GM19238 (cell line): ENCODE measurements around the gene GRID2.

Experiments
- DNase-seq: peaks from one replicate; pipeline ENCODE4 v3.0.0; 2011; ENCODE audit warnings: low spot score; ENCODE audit not compliant: insufficient read length

GRID2 gene

DNA sequence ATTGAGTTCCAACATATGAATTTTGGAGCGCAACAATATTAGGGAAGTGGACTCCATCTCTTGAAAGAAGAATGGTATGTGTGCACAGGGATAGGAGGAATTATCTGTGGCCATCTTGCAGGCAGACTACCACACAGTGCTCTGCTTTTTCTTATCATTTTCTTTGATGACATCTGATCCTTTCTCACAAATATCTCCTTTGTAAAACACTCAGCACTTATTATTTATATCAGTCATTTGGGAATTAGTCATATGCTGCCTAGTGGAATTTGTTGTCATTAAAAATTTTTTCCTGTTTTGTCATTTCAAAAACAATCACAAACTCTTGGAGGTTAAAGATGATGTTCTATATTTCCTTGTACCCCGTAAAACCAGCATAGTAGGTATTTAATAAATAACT is 1080.5 kb downstream of the GRID2 start:
- DNase-seq, result no peak

DNA sequence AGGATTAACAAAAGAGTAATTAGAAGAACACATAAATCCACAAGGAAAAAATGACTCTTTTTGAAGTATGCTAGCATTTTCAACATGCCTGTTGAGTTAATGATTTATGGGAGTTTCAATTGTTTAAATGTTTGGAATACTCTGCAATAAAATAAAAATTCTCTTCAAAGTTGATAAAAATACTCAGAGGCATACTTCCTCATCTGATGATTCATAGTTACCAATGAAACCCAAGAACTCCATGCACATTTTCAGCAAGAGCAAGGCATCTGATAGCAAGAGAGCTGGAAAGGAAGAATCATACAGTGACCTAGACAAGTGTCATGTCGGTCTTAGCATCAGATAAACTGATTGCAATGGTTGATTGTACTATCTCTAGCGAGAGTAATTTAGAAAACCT is 1081.1 kb downstream of the GRID2 start:
- DNase-seq, result no peak

DNA sequence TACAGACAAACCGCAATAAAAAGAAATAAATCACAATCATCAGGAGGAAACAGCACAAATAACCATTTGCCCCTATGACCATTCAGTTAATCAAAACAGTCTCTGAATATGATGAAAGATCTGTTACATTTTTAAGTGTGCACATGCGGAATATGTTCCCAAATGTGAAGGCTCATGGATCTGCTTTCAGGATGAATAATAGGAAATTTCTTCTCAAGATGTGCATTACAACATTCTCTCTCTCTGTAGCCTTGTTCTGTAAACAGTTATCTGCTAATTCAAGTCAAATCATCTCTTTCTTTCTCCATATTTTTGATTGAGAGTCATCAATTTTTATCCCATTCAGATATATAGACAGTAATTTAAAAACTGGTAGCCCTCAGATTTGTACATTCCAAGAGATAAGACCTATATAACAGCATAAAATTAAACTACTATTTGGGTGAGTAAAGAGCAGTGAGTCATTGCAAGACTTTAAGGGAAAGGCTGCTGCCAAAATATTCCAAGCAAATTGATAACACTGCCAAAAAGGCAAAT is 1090.8 kb downstream of the GRID2 start:
- no peak for DNase-seq

DNA sequence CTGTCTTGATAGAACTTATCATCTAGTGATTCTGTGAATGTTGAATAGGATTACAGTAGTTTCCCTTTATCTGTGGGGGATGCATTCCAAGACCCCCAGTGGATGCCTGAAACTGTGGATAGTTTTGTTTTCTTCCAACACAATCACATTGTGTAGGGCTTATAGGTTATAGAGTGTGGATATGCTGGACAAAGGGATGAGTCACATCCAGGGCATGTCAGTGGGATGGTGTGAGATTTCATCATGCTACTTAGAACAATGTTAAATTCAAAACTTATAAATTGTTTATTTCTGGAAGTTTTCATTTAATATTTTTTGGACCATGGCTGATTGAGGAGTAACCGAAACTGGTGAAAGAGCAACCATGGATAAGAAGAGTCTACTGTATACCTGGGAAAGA is 1092.5 kb downstream of the GRID2 start:
- DNase-seq, result no peak

DNA sequence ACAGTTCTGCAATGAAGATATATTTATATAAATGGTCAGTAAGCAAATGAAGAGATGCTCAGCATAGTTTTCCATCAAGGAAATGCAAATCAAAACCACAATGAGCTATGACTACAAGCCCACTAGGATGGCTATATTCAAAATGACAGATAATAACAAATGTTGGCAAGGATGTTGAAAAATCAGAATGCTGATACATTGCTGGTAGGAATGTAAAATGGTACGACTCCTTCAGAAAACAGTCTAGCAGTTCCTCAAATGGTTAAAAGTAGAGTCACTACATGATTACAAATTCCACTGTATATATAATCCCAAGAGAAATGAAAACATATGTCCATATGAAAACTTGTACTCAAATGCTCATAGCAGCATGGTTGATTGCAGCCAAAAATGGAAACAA is 1099.8 kb downstream of the GRID2 start:
- DNase-seq, result no peak

DNA sequence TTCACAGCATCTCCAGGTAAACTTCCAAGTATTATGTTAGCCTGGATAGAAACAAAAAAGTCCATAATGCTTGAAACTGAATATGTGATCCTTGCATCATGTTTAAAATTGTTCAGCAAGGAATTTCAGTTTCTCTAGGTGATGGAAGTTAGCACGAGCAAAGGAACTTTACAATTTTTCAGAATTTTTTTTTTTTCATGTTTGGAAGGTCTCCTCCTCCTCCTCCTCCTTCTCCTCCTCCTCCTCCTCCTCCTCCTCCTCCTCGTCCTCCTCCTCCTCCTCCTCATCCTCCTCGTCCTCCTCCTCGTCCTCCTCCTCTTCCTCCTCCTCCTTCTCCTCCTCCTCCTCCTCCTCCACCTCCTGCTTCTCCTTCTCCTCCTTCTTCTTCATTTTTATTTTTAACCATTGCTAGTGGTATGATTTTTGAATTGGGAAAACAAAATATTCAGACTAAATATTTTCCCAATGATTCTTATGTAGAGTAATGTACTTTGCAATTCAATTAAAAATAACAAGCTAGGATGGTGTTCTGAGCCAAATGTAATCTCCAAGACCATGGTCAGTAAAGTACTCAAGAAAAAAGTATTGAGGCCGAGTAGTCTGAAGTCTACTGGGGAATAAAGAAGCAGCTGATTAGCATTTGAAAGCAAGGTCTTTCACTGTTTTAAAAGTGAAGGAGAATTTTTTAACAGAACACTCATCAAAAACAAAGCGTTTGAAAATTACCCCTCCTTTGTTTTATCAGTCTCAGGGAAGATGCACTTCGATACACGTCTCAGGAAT is 1103.9 kb downstream of the GRID2 start:
- DNase-seq, result no peak

DNA sequence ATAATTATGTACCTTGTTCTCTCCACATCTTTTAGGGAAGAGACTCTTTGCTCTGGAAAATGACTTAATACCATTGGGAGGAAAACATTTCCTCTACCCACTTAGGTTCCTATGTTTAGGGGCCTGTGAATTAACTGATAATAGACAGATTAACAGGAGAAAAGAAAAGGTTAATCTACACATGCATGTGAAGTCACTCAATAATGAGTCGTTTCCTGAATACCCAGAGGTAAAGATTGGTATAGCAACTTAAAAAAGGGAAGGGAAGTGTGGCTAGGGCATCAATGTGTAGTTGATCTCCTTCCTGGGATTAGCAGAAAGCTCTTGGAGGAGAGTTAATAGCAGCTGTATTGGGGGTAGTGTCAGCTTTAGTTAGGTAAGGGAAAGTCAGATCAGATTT is 1105.3 kb downstream of the GRID2 start:
- no peak for DNase-seq

DNA sequence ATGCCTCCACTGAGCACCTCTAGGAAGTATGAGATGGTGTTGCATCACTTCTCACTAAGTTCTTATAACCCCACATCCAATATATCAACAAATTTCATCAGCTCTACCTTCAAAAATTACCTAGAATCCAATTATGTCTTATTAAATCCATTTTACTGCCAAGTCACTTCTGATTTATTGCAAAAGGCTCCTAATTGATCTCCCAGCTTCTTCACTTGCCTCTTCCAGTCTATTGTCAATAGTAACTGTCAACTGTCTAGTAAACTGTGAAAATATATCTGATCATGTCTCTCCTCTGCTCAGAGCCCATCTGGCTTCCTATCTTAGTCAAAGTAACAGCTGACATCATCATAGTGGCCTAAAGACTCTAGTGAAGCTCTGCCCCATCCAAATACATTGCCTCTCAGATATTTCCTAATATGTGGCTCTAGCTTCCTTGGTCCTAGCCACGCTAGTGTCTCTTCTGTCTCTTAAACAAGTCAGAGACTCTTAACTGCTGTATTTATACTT is 1110.3 kb downstream of the GRID2 start:
- no peak for DNase-seq

DNA sequence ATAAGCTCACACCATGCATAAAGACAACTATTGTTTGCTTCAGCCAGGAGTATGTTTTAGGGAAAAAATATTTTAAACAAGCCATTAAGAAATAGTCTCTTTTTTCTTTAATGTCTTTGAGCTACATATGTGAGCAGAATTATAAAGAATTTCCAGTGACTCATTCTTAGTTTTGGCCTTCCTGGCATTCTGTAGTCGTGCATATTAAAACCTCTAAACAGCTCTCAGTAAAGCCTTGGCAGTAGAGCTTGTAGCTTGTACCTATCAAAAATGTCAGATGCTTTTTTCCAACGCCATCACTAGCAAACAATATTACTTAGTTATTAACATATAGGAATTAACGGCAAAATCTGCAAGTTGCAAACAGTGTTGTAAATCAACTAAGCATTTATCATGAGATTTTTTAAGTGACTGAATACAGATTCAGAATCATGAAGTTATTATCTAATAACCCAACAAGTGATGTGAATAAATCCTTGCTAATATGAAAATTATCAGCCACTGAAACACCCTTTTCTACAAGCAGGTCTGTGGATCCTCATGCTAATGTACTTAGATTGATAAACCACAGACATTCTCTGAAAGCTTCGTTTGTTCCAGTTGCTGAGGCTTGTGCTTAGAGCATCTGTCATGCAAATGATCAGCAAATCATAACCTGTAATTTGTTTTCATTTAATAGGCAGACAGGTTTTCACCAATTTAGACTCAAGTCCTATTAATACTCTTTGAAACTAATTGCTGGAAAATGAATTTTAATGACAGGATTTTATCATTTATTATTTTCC is 1112.8 kb downstream of the GRID2 start:
- no peak for DNase-seq

DNA sequence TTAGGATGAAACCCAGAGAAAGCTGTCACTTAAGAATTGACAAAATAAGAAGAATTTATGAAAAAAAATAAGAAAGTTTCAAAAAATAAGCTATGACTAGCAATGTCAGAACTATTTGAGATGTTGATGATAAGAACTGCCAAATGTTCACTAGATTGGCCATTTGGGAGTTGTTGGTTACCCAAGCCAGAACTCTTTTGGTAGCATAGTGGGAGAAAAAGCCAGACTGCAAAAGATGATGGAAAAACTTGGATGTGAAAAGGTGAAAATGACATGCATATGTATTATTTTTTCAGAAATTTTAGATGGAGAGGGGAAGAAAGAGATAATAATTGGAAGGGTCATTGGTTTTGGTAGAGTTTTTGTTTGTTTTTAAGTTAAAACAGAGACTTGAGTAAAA is 1127.6 kb downstream of the GRID2 start:
- DNase-seq, result no peak

DNA sequence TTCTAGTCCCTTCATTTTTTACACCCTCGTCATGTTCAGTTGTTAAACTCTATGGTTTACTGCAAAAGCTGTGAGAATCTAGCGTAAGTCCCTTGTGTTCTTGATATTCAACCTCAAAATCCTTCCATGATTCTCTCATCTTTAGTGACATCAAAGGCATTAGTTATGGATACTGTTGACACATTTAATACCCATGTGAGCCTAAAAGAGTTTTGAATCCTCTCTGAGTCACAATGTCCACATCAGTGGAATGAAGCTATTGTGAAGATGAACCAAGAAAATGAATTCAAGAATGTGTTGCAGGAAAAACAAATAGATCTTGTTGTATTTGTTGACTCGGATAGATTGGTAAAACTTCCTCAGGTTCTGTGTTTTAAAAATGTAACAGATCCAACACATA is 1130.1 kb downstream of the GRID2 start:
- DNase-seq, result no peak

DNA sequence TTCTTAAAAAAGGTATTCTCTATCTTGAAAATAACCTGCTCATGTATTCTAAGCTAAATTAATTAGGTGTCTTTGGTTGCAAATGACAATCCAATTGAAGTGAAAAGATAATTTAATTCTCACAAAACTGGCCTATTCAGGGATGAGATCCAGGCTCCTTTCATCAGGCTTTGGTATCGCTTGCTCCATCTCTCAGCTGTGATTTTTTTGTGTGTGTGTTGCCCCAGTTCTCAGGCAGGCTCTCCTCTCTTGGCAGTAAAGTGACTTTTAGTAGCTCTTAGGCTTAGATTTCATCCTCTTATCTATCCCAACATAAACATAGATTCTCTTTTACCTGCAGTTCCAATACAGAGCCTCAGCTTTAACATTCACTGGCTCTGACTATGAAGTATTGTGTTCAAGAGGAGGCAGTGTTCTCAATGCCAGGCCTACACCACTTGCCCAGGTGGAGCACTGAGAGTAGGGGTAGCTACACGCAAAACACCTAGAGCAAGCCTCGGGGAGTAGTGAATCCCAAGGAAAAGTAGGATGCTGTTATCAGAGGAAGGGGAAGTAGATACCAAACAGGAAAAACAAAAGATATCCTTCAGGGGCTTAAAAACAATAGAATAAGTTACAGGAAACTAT is 1132.3 kb downstream of the GRID2 start:
- no peak for DNase-seq

DNA sequence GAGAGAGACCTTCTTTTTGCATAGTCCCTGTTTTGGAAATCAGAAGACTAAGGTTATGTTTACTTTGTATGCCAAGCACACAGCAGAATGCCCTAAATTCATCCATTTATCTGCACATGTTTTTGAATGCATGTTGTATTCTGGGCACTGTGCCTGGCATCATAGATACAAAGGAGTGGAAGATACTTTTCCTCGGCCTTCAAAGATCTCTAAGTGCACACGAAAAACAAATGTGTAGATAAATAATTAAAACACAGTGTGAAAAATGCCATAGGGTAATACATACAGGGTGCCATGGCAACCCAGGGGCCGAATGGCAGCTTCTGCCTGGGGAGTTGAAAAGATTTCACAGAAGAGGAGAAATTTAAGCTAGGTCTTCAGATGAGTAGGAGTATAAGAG is 1134.2 kb downstream of the GRID2 start:
- DNase-seq, result no peak

DNA sequence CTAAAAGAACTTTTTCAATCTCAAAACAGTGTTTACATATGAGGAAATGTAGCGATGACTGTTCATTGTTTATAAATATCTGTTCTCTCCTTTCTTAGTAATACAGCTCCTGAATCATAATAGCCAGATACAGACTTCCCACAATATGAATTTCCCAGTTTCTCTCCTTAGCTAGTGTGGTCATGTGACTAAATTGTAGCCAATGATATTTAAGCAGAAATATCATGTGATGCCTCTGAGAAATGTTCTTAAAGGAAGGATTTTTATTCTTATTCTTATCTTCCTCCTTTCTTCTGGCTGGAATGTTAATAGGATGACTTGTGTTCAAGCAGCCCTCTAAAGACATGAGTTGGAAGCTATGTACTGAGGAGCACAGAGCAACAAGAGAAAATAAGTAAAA is 1141.1 kb downstream of the GRID2 start:
- no peak for DNase-seq

DNA sequence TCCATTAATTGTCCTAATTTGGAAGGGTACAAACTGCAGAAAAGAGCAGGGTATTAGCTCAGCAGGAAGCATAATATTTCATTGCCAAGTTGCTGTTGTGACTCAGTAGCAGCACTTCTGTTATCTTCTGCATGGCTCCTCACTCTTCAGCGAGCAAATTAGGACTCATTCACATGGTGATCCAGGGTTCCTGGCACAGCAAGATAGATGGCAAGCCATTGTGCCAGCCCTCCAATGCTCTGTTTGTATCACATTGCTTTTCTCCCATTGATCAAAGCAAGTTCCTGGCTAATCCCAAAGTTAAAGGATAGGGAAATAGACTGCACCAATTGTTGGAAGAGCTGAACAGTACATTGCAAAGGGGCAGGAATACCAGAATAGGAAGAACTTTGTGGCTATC is 1142.3 kb downstream of the GRID2 start:
- no peak for DNase-seq

DNA sequence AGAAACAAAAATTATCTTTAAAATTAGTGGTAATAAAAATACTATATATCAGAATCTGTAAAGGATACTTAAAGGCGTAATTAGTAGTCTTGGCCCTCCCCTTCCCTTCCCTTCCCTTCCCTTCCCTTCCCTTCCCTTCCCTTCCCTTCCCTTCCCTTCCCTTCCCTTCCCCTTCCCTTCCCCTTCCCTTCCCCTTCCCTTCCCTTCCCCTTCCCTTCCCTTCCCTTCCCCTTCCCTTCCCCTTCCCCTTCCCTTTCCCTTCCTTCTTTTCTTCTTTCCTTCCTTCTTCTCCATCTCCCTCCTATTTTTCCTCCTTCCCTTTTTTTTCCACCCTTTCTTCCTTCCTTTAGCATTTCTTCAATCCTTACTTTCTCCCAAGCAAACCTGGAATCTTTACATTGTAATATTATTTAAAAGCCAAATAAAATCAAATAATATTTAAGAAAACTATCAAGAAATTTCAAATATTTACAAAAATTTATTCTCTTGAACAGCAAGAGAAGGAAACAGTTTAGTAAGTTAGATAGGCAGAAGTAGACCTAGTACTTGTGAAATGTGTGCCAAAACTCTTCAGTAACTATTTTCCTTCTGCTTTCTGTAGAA is 1145.0 kb downstream of the GRID2 start:
- no peak for DNase-seq

DNA sequence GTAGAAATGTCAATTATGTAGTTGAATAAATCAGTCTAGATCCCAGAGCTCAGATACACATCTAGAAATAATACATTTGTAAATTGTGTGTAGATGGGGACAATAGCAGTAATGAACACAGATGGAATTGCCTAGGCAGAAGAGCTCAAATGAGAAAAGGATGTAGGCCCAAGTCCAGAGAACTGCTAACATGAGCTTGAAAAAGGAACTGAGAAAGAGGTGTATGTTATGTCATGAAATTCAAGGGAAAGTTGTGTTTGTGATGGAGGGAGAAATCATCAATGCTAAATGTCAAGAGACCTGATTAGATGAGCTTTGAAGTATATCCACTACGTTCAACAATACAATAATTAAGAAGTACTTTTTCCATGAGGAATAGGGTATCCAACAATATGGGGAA is 1148.2 kb downstream of the GRID2 start:
- no peak for DNase-seq

DNA sequence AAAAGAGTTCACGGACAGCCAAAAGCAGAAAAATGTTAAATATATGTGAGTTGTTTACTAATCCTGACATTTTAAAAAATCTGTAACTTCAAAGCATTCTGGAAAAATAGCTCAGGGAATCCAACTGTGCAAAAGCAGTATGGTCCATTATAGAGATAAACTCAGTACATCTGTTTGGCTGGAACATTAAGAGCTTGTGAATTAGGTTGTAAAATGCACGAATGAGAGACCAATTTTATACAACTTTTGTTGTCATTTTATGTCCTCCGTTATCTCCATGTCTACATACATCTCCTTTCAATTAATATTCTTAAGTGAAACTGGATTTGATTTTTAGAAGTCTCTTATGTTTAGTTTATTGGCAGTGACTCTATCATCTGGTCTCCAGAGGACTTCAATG is 1157.8 kb downstream of the GRID2 start:
- no peak for DNase-seq

DNA sequence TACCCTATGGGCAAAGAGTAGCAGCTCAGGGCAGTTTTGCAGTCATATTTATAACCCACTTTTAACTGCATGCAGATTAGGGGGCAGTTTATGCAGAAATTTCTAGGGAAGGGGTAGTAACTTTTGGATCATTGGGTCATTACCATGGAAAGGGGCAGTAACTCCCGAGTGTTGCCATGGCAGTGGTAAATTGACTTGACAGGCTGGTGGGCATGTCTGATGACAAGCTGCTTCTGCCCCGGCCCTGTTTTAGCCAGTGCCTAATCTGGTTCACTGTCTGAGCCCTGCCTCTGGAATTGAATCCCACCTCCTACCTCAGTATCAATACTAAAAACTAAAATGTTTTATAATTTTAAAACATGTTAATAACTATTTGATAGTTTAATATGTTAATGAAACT is 1162.7 kb downstream of the GRID2 start:
- DNase-seq, result no peak

DNA sequence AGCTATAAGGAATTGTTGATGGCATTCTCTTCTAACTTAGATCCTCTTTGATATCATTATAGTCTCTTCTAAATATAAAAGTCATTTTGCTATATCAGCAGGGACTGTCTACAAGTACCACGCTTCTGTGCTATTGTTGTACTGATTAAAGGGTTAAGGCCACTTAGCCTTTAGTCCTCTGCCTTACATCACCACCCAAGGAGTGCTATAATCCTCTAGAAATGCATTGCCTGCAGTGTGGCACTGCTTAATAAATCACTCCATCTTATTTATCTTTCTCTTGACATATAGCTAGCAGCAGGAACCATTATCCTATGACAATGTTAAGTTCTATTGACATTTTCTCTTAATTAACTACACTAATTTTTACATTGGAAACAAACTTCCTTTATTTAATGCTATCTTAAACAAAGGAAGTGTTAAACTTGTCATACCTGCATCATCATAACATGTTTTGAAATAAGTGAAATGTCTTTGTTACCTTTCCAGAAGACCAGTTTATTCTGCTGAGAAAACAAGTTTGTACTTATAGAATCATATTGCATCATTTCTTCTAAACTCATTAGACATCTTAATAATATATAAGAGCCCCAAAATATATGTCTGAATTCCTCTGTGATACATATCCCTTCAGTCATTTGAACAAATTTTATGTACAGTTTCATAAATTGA is 1163.9 kb downstream of the GRID2 start:
- no peak for DNase-seq

DNA sequence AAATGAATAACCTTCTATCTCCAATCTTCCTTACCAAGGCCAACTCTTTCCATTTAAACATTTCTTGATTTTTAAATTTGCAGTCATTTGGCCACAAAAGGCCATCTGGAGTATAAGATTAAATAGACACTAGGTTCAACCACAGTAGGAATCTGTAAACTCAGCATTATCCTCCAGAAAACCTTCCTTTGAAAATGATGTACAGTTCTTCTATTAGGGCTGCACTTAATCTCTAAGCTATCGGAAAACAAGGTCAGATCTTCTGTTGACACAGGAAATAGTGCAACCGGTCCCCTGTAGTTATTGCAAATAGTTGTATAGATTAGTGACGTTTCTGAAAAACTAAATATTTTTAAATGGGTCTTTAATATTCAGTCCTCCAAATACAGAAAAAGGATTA is 1165.8 kb downstream of the GRID2 start:
- no peak for DNase-seq
